IPS DF 4.7 (cell line): ENCODE results near the gene ETV1.
"Not testable (repeated sequence)": the region's sequence is repeated elsewhere in the genome, so short reads cannot be mapped to it uniquely, and the experiment has no call there.

Experiments
- DNase-seq: peaks from one replicate; pipeline ENCODE4 v3.0.0-alpha.2; 2013; ENCODE audit warnings: low spot score; ENCODE audit errors: extremely low read depth

Gene ETV1

DNA sequence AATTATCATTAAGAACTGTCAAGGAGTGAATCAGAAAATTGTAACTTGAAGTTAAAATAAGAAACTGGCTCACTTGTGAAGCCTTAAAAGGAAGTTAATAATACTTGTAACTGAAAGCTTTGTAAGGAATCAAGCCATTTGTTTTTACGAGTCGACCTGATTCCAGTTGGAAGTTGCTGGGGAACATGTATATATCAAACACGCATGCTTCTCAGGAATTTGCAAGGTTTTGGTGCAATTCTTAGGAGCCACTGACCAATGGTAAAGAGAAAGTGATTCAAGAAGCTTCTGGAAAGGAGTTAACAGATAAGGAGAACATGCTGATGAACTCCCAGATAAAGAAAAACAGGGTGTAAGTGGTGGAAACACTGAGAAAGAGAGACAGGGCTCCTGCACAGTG, 56.4 kb downstream of the ETV1 start:
- no peak for DNase-seq

DNA sequence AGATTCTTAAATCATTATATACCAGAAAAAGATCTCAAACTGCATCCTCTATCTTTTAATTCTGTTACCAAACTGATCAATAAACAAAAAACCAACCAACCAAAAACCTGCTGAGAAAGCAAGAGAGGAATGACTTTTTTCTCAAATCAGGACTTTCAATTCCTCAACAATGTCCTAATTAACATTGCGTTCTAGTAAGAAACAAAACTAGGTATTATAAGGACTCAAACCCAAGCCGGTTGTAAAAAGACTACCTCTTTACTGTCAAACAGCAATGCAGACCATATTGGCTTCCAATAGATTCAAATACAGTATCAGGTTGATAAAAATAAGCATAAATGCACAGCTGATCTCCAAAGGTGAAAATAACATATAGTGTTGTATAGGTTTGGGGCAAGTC, 57.3 kb downstream of the ETV1 start:
- DNase-seq = no peak

DNA sequence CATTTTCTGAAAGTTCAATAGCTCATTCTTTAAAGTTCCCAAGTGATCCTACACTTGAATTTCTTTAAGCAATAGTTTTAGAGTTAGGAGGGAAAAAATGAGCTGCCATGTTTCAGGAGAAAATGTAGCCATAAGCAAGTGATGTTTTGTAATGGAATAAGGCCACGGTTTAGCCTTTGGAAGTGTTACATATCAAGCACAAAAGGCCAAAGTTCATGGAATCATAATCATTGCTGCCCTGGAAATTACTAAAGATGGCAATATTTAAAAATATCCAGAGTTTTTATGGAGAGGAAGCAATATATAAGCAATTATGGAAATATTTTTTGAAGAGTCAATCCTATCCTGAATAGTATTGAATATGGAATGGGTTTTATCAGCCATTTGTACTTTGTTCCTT, 68.4 kb downstream of the ETV1 start:
- DNase-seq = no peak

DNA sequence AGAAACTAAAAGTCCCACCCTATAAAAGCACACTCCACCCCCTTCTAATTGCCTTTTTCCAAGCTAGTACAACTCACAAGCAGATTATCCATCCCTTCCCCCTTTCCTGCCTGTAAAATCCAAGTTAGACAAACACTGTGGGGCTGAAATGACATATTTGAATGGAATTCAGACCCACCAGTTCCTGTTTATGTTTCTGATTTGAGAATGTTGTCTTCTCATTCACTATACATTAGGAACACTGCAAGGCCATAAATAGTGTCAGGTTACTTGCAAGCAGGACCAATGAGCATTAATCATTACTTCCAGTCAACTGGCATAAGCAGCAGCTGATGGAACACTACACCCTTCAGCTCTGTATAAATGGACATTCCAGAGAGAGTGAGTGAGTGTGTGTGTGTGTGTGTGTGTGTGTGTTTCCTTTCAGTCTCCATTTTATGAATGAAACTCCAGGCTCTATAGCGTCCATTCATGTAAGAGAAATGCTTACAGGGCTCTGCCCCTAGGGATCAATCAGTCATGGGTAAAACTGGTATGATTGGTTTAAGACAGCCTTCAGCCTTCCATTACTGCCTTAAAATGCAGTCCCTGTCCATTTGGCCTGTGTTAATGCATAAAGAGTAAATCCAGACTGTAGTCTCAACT, 69.3 kb downstream of the ETV1 start:
- no peak for DNase-seq

DNA sequence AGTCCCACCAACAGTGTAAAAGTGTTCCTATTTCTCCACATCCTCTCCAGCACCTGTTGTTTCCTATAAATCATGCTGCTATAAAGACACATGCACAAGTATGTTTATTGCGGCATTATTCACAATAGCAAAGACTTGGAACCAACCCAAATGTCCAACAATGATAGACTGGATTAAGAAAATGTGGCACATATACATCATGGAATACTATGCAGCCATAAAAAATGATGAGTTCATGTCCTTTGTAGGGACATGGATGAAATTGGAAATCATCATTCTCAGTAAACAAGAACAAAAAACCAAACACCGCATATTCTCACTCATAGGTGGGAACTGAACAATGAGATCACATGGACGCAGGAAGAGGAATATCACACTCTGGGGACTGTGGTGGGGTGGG, 71.1 kb downstream of the ETV1 start:
- DNase-seq = not testable (repeated sequence)

DNA sequence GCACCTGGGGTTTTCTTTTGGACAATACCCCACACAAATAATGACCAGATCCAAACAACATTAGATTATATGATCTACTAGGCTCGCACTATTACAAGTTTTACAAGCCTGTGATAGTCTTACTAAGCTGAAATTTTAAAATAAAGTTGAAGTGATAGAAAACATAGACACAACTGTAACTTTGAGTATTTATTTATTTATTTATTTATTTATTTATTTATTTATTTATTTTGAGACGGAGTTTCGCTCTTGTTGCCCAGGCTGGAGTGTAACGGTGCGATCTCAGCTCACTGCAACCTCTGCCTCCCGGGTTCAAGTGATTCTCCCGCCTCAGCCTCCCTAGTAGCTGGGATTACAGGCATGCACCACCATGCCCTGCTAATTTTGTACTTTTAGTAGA, 72.4 kb downstream of the ETV1 start:
- DNase-seq = not testable (repeated sequence)

DNA sequence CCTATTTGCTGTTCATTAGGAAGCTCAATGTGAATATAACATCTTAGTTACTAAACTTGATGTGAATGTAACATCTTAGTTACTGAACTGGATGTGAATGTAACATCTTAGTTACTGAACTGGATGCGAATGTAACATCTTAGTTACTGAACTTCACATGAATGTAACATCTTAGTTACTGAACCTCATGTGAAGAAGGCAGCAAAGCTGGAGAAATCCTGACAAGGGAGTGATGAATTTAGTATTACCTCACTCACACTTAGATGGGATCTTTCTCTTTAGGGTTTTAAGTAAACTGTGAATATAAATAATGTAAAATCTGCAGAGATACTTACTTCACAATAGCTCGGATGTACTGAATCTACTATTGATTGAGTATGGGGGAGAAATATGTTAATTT, 73.6 kb downstream of the ETV1 start:
- no peak for DNase-seq

DNA sequence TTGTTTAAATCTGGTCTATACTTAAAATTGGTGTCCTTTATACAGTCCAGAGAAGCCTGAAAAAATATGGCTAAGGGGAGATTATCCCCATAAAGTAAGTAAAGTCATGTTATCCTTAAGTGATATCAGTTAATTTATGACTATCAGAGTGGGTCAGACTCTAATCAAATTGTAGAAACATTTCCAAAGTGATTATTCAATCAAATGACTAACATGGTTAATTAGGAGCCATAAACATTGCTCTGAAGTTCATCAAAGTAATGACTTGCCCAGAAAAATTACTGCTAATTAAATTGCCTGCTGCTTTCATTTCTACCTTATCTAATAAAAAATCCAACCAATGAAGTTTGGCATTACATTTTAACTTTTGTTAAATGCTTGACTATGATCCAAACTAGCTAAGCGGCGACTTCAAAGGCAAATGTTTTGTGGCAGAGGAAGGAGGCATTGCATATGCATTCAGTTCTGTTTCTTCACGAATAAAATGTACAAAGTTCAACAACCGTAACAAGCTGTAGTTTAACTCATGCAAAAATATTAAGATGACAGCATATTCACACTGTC, 76.7 kb downstream of the ETV1 start:
- no peak for DNase-seq

DNA sequence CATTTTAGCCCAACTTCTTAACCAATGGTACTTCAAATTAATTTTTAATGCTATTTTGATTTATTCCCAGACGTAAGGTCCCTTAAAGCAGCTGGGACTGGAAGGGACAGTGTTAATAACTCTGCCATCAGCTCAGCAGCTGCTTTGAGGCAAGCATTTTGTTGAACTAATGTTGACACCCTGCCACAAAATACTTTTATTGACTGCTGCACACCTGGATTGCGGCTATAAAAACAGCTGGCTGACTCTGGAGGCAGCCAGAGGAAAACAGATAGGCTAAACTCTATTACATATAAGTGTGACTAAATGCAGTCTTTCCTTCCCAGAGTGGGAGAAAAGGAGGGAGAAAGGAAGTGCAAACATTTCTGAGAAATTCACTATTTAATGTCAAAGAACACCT, 77.6 kb downstream of the ETV1 start:
- DNase-seq = no peak

DNA sequence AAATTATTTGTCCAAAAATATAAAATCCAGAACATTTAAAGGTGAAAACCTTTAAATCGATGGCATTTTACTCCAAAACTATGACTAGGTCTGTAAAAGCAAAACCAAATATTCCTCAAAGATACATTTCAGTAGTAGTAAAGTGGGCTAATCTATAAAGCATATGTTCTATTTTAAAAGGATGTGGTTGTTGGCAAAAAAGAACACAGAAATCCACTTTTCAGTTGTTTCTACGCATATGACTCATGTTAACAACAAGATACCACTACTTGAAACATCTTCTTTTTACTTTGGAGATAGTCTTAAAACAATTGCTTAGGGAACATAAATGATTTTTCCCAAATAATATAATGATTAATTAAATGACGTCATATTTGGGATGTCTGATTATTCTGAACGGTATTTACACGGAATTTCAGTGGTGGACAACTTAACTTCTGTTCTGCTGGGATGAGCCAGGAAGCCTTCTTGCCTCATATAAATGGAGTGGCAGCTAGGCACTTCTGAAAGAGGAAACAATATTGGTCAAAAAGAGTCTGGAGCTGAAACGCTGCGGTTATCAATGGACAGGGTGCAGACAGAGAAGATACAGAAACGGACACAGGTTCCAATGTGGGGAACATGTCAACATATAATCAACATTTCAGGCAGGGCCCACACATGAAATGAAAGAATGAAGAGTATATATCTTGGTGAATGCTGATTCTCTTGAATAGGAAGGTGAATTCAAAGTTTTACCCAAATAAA, 78.5 kb downstream of the ETV1 start:
- DNase-seq = no peak

DNA sequence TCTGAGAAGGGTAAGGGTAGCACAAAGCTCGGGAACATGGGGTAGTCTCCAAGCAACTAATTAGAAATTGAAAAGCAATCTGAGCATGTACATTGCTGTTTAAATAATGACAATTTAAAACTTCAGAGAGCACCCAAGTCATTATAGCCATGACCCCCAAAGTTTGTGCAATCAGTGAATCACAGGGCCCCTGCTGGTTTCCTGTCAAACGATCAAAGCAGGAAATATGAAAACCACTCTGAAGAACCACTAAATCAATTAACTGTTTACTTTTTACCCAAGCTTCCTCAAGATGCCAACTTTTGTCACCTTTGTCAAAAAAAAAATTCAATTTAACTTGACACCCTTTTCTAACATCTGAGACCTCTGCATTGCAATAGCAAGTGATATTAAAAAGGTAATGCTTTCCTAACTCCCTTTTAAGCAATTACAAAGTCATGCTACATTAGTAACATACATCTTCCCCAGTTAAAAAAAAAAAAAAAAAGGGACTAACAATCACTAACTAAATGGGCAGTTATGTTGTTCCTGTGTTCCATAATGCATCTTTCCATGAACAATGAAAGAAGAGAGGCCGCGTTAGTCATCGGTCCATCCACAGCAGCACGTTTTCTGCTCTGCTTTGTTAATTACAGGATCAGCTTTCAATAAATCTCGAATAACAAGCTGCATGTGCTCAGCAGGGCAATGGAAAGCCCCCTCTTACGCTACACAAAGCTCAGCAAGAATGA, 80.6 kb downstream of the ETV1 start:
- no peak for DNase-seq

DNA sequence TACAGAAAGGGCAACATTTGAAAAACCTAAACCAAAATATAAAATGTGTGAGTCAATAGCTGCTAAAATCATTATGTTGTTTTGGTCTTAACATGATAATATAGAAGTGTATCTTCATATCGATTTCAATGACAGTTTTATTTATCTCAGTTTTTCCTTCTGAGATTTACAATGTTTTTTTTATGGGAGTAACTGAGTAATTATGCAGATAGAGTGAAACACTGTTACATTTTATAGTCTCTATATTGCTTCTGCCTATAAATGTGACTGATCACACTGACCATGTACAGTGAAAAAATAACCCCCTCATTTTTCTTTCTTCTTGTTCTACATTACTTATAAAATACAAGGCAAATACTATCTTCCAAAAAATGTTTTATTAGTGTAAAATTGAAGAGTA, 81.6 kb downstream of the ETV1 start:
- DNase-seq = no peak

DNA sequence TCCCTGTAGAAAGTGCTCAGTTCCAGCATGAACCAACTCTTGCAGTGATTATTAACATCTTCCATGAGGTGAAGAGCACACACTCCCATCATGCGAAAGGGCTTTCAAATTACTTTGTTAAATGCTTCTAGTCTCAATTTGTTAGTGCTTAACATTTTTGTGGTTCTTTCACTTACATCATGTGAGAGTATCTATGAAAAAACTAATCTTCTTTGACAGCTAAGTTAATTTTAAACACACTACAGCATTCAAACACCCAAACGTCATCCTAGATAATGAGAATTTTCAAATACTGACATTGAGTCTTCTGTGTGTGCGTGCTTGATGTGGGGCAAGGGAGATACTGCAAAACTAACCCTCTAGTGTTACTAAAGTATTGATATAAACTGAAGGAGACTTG, 84.8 kb downstream of the ETV1 start:
- DNase-seq = no peak

DNA sequence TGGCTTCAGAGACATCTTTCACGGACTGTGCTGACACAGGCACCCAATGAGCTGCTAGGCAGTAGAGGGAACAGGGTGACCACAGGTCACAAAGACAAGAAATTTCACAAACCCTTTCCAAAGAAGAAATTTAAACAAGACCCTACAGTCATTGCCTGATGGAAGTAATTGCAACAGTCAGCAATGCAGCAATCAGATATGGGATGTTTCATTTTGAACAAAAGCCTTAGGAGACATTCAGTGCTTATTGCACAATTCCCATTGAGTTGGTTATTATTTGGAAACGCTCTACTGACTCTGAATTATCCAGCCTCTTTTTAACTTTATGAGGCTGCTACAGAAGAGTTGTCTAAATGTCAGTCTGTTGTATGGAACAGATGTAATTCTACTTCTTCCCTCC, 85.5 kb downstream of the ETV1 start:
- no peak for DNase-seq

DNA sequence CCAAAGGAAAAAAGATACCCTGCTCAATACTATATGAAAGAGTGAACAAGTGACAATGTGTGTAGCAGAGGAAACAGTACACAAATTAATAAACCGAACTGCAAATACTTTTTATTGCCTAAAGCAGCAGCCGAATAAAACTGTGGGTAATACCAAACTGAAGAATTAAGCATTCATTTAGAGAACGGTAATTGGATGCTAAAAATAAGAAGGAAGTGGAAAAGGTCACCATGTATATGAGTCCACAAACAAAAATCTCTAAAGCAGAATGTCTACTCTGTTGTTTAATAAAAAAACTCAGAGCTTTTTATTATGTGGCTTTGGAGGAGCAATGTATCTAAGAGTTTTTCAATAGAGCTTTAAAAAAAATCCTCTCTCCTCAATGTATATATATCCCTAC, 87.9 kb downstream of the ETV1 start:
- DNase-seq = no peak

DNA sequence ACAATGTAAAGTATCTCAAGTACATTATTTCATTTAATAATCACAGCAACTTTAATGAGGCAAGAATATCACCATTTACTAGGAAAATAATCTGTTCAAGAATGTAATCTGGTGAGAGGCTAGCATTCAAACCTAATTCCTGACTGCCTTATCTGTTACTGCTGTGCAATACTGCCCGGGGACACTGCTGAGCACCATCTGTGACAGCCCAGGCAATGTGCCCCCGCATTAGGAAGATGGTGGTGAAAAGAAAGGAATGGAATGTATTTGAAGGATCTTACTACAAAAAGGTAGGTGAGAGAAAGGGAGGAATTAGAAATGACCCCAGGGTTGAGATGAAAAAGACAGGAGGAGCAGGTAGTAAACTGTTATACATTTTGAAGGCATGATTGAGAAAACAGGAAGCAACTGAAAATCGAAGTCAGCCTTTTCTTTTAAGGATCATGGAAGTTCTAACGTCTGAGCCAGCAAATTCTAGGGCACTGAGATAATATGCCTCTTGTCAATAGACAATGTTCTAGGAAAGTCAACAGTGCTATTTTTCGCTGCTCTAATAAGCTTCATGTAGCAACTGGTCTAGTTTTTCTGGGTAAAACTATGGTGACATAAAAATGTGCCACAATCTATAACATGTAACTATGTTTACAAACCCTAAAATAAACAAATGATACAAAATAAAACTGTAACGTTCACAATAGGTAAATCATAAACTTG, 90.4 kb downstream of the ETV1 start:
- DNase-seq = no peak

DNA sequence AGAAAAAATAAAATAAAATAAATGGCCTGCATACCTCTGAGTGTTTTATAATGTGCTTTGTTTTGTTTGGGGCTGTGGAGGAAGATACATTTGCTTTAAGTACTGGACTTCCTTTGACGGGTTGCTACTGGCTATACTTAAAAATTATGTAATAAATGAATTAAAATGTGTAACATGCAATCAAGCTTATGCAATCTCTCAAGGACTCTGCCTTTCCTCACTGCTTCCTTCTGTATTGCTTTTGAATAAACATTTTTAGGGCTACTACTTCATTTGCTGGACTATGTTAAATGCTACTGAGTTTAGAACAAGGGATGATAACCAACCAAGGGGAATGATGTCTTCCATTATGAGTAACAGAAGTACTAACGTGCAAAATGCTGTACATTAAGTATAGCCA, 91.6 kb downstream of the ETV1 start:
- DNase-seq = no peak

DNA sequence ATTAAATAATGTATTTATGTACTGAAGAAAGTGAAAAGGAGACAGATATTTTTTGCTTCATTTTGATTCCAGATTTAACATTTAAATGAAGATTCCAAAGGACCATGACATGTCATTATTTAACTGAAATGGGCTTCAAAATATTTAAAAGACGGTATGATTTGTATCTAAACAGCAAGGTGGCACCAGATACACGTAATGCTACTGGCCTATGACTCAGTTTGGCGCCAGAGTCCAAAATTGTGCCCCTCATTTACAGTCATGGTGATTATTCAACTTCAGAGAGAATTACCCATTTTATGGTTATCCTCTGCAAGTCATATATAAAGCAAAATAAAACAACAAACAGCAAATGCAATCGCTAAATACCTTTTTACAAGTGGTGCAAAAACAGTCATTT, 94.5 kb downstream of the ETV1 start:
- no peak for DNase-seq

DNA sequence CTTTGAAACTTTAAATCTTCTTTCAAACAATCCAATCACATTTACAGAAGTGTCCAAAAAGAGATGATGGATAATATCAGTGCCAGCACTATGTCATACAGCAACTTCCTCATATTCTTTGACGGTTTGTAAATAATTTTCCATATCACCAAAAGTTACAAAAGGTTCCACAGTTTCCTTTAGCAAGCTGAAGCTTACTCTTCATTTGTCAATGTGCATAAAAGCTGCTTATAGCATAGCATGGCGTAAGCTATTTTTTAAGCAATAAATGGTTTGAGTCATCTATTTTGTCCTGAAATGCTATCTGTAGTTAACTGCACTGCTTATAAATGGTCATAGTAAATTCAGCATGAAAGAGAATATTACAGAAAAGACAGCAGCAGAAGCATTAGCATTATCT, 95.1 kb downstream of the ETV1 start:
- DNase-seq = no peak

DNA sequence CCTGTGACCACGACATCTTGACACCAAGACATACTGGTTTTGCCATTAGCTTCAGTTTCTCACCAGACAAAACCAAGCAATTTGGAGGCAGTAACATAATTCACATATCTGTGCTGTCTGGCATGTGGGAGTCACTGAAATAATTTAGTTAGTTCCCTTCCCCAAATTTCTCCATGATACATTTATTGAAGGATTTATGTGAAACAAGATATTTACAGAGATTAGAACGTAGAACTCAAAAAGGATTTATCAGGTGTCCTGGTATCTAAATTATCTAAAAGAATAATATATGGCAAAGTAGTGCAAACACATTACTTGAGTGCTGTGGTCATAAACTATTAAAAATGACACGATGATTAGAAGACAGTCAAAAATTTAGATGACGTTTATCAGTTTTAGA, 98.7 kb downstream of the ETV1 start:
- DNase-seq = no peak

DNA sequence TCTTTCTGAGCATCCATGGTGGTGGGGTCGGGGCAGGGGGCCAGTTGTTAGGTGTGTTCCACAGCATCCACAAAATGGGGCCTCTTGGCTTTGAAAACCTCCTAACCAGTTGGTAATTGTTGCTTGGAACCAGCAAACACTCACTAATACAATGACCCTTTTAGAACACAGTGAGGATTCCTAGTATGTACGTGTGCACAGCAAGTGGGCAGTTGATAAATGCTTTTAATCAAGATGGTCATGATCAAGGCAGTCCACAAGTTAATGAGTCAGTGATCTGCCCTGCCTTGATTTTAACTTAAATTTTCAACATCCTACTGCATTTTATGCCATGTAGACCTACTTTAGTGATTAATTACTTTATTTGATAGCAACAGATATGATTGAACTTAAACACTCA, 103.1 kb downstream of the ETV1 start:
- no peak for DNase-seq

DNA sequence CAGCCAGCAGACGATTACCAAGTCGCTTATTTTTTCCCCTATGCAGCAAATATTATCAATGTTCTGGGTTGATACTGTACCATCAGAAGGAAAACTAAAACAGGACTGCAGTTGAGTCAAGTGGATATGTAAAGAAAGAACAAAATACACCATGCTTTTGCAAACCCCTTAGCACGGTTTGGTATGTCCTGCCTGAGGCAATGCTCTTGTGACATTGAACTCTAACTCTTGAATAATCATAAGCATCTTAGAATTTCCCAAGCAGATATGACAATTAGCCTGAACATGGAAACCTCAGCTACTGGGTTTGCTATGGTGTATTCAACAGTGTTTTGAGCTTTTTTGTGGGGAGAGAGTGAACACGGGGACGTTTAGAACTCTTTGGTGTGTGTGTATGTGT, 107.4 kb downstream of the ETV1 start:
- no peak for DNase-seq
